Activated CD4-positive, alpha-beta T cell treated with anti-CD3 and anti-CD28 coated beads for 36 hours (primary cell): ENCODE data around the gene C2orf81. TPM values are rescaled to one million over a fixed set of nuclear protein-coding genes. Genes with fewer than 3 reads are reported as not detected.

Experiments used
- ATAC-seq: fragments of 200-7000 bp; cut with Tn5 transposase; one replicate; pipeline ENCODE4 v1.10.0; 2021; ENCODE audit warnings: mild to moderate bottlenecking, moderate library complexity
- CTCF ChIA-PET: fragments of 350-600 bp; sonication (Branson Sonifier 250); formaldehyde crosslinking; loops from one replicate; lab custom pipeline; 2021; ENCODE audit warnings: antibody characterized with exemption; lab: Charles Lee
- POLR2A ChIA-PET: fragments of 350-600 bp; sonication (Branson Sonifier 250); formaldehyde crosslinking; loops from one replicate; lab custom pipeline; 2021; ENCODE audit warnings: antibody characterized with exemption, inconsistent platforms; lab: Charles Lee
- DNase-seq: peaks from one replicate; pipeline ENCODE4 v3.0.0-alpha.2; 2020
- H3K27ac Mint-ChIP-seq: one replicate; pipeline ENCODE4 v1.8.0; 2021; ENCODE audit warnings: mixed read lengths
- H3K27me3 Mint-ChIP-seq: one replicate; pipeline ENCODE4 v1.8.0; 2021; ENCODE audit warnings: mixed read lengths
- H3K36me3 Mint-ChIP-seq: one replicate; pipeline ENCODE4 v1.8.0; 2021; ENCODE audit warnings: low read depth, mixed read lengths
- H3K4me1 Mint-ChIP-seq: one replicate; pipeline ENCODE4 v1.8.0; 2021; ENCODE audit warnings: mixed read lengths
- H3K4me3 Mint-ChIP-seq: one replicate; pipeline ENCODE4 v1.8.0; 2021; ENCODE audit warnings: mild to moderate bottlenecking, moderate library complexity, mixed read lengths
- H3K9me3 Mint-ChIP-seq: one replicate; pipeline ENCODE4 v1.8.0; 2021; ENCODE audit warnings: low read depth, mixed read lengths
- intact Hi-C, 2 experiments: fragments of 100-400 bp; cut with DNase I in 1 of 2; cut with micrococcal nuclease in 1 of 2; formaldehyde crosslinking; loops; one replicate each; pipeline versions ENCODE4 v1.14.2 to v1.15.1; 2022 to 2024; cut with DNase I, micrococcal nuclease
- total RNA-seq, 2 experiments: library from RNA; stranded (reverse); gene quantifications; one replicate each; pipeline ENCODE4 v1.2.3, GENCODE V29; 2021

The C2orf81 gene
- total RNA-seq, 2 experiments from 2014 or later, result 4.5 to 4.9 TPM

GRCh38 chr2:74372674-74373073 is 48.7 kb downstream of the C2orf81 start:
- Mint-ChIP-seq H3K27me3 (no peaks in the 10 kb centered on the region), H3K4me1 (no peaks in the 10 kb centered on the region), H3K9me3 (no peaks in the 10 kb centered on the region), H3K27ac (no peak overlapping the region), H3K4me3 (no peak overlapping the region), H3K36me3 (peaks cover 18% of the 10 kb centered on the region)
- ChIA-PET CTCF (no interaction called here), POLR2A (no interaction called here)
- no peak for ATAC-seq
- DNase-seq, result no peak
- intact Hi-C loops, result no loop called here

- H3K4me3 Mint-ChIP-seq, result no peak overlapping the region
- no peaks in the 10 kb centered on the region for H3K4me1 Mint-ChIP-seq
- H3K27ac Mint-ChIP-seq, result no peak overlapping the region
- no peaks in the 10 kb centered on the region for H3K9me3 Mint-ChIP-seq
- DNase-seq (no peak), ATAC-seq (no peak)
- H3K27me3 Mint-ChIP-seq, result no peaks in the 10 kb centered on the region
- intact Hi-C loops, result no loop called here
- ChIA-PET POLR2A (no interaction called here), CTCF (interaction anchor here (1.3 kb wide), 1 partner anchor 19 kb away, joined by 4 read pairs; no protein-coding TSS in a partner anchor)
- H3K36me3 Mint-ChIP-seq, result peaks cover 28% of the 10 kb centered on the region
These were observed 50.0 kb downstream of the C2orf81 start for GRCh38 chr2:74371421-74371820.

GRCh38 chr2:74369976-74370375 is 51.4 kb downstream of the C2orf81 start:
- Mint-ChIP-seq H3K4me1 (no peaks in the 10 kb centered on the region), H3K27me3 (no peaks in the 10 kb centered on the region), H3K9me3 (no peaks in the 10 kb centered on the region), H3K36me3 (peaks cover 40% of the 10 kb centered on the region), H3K4me3 (no peak overlapping the region), H3K27ac (no peak overlapping the region)
- DNase-seq (no peak), ATAC-seq (no peak)
- CTCF ChIA-PET, result interaction anchor here (0.5 to 0.6 kb wide), 2 partner anchors 9 to 219 kb away, joined by 3 read pairs; no protein-coding TSS in a partner anchor
- intact Hi-C loops, result no loop called here
- POLR2A ChIA-PET, result no interaction called here

GRCh38 chr2:74368499-74368898 is 52.9 kb downstream of the C2orf81 start:
- intact Hi-C loops, result no loop called here
- H3K9me3 Mint-ChIP-seq, result no peaks in the 10 kb centered on the region
- ChIA-PET POLR2A (no interaction called here), CTCF (interaction anchor here (0.9 kb wide), 1 partner anchor 34 kb away, joined by 3 read pairs; no protein-coding TSS in a partner anchor)
- ATAC-seq (no peak), DNase-seq (no peak)
- H3K27me3 Mint-ChIP-seq, result no peaks in the 10 kb centered on the region
- H3K36me3 Mint-ChIP-seq, result peaks cover 41% of the 10 kb centered on the region
- no peak overlapping the region for H3K4me3 Mint-ChIP-seq
- no peak overlapping the region for H3K27ac Mint-ChIP-seq
- no peaks in the 10 kb centered on the region for H3K4me1 Mint-ChIP-seq

GRCh38 chr2:74367789-74368188 is 53.6 kb downstream of the C2orf81 start:
- ChIA-PET CTCF (interaction anchor here (0.9 kb wide), 1 partner anchor 33 kb away, joined by 3 read pairs; no protein-coding TSS in a partner anchor), POLR2A (no interaction called here)
- Mint-ChIP-seq H3K4me3 (no peak overlapping the region), H3K9me3 (no peaks in the 10 kb centered on the region), H3K4me1 (no peaks in the 10 kb centered on the region), H3K27me3 (no peaks in the 10 kb centered on the region), H3K36me3 (peaks cover 43% of the 10 kb centered on the region), H3K27ac (no peak overlapping the region)
- no peak for DNase-seq
- ATAC-seq, result no peak
- intact Hi-C loops, result no loop called here

GRCh38 chr2:74366036-74366435 is 55.4 kb downstream of the C2orf81 start:
- H3K4me1 Mint-ChIP-seq, result no peaks in the 10 kb centered on the region
- DNase-seq, result no peak
- no peaks in the 10 kb centered on the region for H3K27me3 Mint-ChIP-seq
- H3K36me3 Mint-ChIP-seq, result peaks cover 52% of the 10 kb centered on the region
- no peaks in the 10 kb centered on the region for H3K9me3 Mint-ChIP-seq
- no peak overlapping the region for H3K4me3 Mint-ChIP-seq
- CTCF ChIA-PET, result interaction anchor here (1.0 kb wide), 1 partner anchor 116 kb away, joined by 3 read pairs; no protein-coding TSS in a partner anchor
- intact Hi-C loops, result no loop called here
- POLR2A ChIA-PET, result no interaction called here
- H3K27ac Mint-ChIP-seq, result no peak overlapping the region
- no peak for ATAC-seq

- POLR2A ChIA-PET, result no interaction called here
- no peak overlapping the region for H3K27ac Mint-ChIP-seq
- intact Hi-C loops, result no loop called here
- no peaks in the 10 kb centered on the region for H3K9me3 Mint-ChIP-seq
- peaks cover 50% of the 10 kb centered on the region for H3K36me3 Mint-ChIP-seq
- ATAC-seq, result no peak
- H3K4me3 Mint-ChIP-seq, result no peak overlapping the region
- no peaks in the 10 kb centered on the region for H3K27me3 Mint-ChIP-seq
- H3K4me1 Mint-ChIP-seq, result no peaks in the 10 kb centered on the region
- CTCF ChIA-PET, result interaction anchor here (0.6 to 1.0 kb wide), 2 partner anchors 29 to 38 kb away, joined by 3 to 6 read pairs; no protein-coding TSS in a partner anchor
- DNase-seq, result no peak
These were observed 56.6 kb downstream of the C2orf81 start for GRCh38 chr2:74364533-74365505.

Other genes with a start within 250 kb of the C2orf81 start
- 100 to 1,000 TPM in 1 of 2 experiments, 10 to 100 TPM in 1; 96.6 to 149 TPM for gene MOB1A, start 242.7 kb downstream of the C2orf81 start, total RNA-seq
- 100 to 1,000 TPM; 411 to 453 TPM for gene MTHFD2, start 223.0 kb downstream of the C2orf81 start, total RNA-seq
- gene SLC4A5, start 78.2 kb downstream of the C2orf81 start, total RNA-seq, result 1 to 10 TPM; 2.2 to 2.7 TPM
- 100 to 1,000 TPM in 1 of 2 experiments, 10 to 100 TPM in 1; 78.1 to 132 TPM for gene DCTN1, start 41.3 kb downstream of the C2orf81 start, total RNA-seq
- gene WDR54, start 111 bp upstream of the C2orf81 start, total RNA-seq, result 100 to 1,000 TPM; 103 to 119 TPM
- gene RTKN, start 20.3 kb upstream of the C2orf81 start, total RNA-seq, result 1 to 10 TPM; 1.8 to 2.5 TPM
- gene INO80B, start 33.5 kb upstream of the C2orf81 start, total RNA-seq, result 10 to 100 TPM; 24.2 to 25.6 TPM
- 10 to 100 TPM; 24.9 to 30.2 TPM for gene WBP1, start 36.8 kb upstream of the C2orf81 start, total RNA-seq
- 10 to 100 TPM; 44.2 to 48.9 TPM for gene MOGS, start 43.8 kb upstream of the C2orf81 start, total RNA-seq
- 10 to 100 TPM; 87.4 to 88.5 TPM for gene MRPL53, start 51.1 kb upstream of the C2orf81 start, total RNA-seq
- 10 to 100 TPM in 1 of 2 experiments, 1 to 10 TPM in 1; 9.7 to 13.2 TPM for gene CCDC142, start 61.4 kb upstream of the C2orf81 start, total RNA-seq
- 10 to 100 TPM; 24.0 to 24.6 TPM for gene TTC31, start 61.5 kb upstream of the C2orf81 start, total RNA-seq
- under 1 TPM in 1 of 2 experiments, not detected in 1; 0.28 TPM for gene LBX2, start 78.0 kb upstream of the C2orf81 start, total RNA-seq
- 10 to 100 TPM; 21.7 to 28.7 TPM for gene PCGF1, start 86.1 kb upstream of the C2orf81 start, total RNA-seq
- gene TLX2, start 92.8 kb upstream of the C2orf81 start, total RNA-seq, result under 1 TPM; 0.18 to 0.21 TPM
- gene DQX1, start 104.6 kb upstream of the C2orf81 start, total RNA-seq, result under 1 TPM; 0.40 to 0.41 TPM
- 100 to 1,000 TPM in 1 of 2 experiments, 10 to 100 TPM in 1; 92.0 to 122 TPM for gene AUP1, start 108.1 kb upstream of the C2orf81 start, total RNA-seq
- 10 to 100 TPM; 43.5 to 47.7 TPM for gene HTRA2, start 108.3 kb upstream of the C2orf81 start, total RNA-seq
- under 1 TPM; 0.86 to 0.96 TPM for gene LOXL3, start 132.3 kb upstream of the C2orf81 start, total RNA-seq
- 10 to 100 TPM; 17.2 to 17.9 TPM for gene DOK1, start 133.1 kb upstream of the C2orf81 start, total RNA-seq
- gene M1AP, start 226.7 kb upstream of the C2orf81 start, total RNA-seq, result under 1 TPM; 0.18 to 0.33 TPM
- 1 to 10 TPM; 5.7 to 7.4 TPM for gene SEMA4F, start 232.6 kb upstream of the C2orf81 start, total RNA-seq